ENCODE data around the gene TBC1D22A. TPM values are rescaled to one million over a fixed set of nuclear protein-coding genes. Genes with fewer than 3 reads are reported as not detected.

Gene TBC1D22A
- total and polyA plus RNA-seq, 10 of the 15 experiments (the other 5 are each of a cell fraction or from before 2014, with no cell fraction given): 0.63 to 44.7 (median 27.4) TPM

DNA sequence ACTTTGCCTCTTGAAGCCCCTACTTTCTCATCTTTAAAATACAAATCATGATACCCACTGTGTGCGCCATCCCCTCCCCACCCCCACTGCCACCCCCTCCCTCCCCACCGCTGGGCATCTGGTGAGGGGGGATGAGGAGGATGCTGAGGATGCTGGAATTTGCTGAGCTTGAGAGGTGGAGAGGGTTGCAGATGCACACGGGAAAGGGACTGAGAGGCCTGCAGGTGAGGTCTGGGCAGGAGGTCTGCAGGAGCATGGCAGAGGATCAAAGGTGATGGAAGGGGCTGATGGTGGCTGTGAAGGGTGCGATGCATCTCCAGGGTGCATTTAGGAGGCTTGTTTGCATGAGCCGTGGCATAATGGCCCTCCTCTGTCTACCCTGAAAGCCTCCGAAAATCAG is 7.6 kb upstream of the TBC1D22A start (continued):
- TF ChIP-seq USF1 (IDR thresholded peaks at IDR 0.05; ENCODE audit: borderline replicate concordance, extremely low read length, insufficient read depth, low read depth, low read length): no peak

DNA sequence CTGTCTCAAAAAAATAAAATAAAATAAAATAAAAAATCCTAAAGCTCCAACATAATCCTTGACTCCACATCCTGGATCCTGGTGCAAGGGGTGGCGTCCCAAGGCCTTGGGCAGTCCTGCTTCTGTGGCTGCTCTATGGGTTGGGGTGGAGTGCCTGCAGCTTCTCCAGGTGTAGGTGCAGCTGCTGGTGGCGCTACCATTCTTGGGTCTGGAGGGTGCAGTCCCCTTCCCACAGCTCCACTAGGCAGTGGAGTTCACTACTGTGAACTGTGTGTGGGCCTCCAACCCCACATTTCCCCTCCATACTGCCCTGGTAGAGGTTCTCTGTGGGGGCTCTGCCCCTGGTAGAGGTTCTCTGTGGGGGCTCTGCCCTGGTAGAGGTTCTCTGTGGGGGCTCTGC is 6.9 kb upstream of the TBC1D22A start:
- Histone ChIP-seq H3K9ac (ENCODE audit: control insufficient read depth, insufficient read depth, low read length) (no peak overlapping the region), H3K79me2 (ENCODE audit: control insufficient read depth, insufficient read depth, low read length) (no peaks in the 10 kb centered on the region), H3K27me3 (replicated peaks in 1 of 2; ENCODE audit: control insufficient read depth in 2 of 2, insufficient read depth in 2 of 2, low read length in 1 of 2) (no peaks in the 10 kb centered on the region), H3K4me2 (ENCODE audit: control insufficient read depth, insufficient read depth) (no peak overlapping the region), H3K27ac (ENCODE audit: control insufficient read depth, insufficient read depth) (no peak overlapping the region), H3K9me3 (replicated peaks; ENCODE audit: control insufficient read depth, insufficient read depth, low read length) (peaks cover 3% of the 10 kb centered on the region; the same call in 1 of the 3 replicates), H4K20me1 (ENCODE audit: control insufficient read depth, insufficient read depth) (no peaks in the 10 kb centered on the region), H3K4me1 (ENCODE audit: control insufficient read depth, insufficient read depth, low read length) (peaks cover 6% of the 10 kb centered on the region), H3K4me3 (no peak overlapping the region), H2AFZ (ENCODE audit: control insufficient read depth, low read depth, low read length) (no peak overlapping the region), H3K36me3 (ENCODE audit: control insufficient read depth in 2 of 2, insufficient read depth in 2 of 2, low read length in 1 of 2) (no peaks in the 10 kb centered on the region)
- DNase-seq (ENCODE audit: low read depth, low spot score): no peak
- TF ChIP-seq JUND (IDR thresholded peaks at IDR 0.05; ENCODE audit: low read depth, low read length) (no peak), NR2C2 (IDR thresholded peaks at IDR 0.05; ENCODE audit: borderline replicate concordance, control insufficient read depth, insufficient read length, low read depth) (no peak), POLR2A (IDR thresholded peaks at IDR 0.05; ENCODE audit: low read depth, low read length) (no peak), PAX5 (IDR thresholded peaks at IDR 0.05; ENCODE audit: borderline replicate concordance, low read depth, low read length) (no peak), TBL1XR1 (IDR thresholded peaks at IDR 0.05; ENCODE audit: low read depth, low read length) (no peak)
- 86% methylated on average over 2 of the region's 2 CpGs for WGBS (ENCODE audit: insufficient coverage, insufficient replicate concordance, low lambda C conversion rate, missing lambda C conversion rate)
- no TSS peak for BruUV-seq (replicated peaks)
- in situ Hi-C loops (cut with MboI): loop anchor here (10.0 to 25.0 kb wide), 2 partner anchors 1332 to 1739 kb away; no protein-coding TSS in a partner anchor
- POLR2A ChIA-PET: no interaction called here
- FAIRE-seq: no peak
- SMC1A ChIA-PET (ENCODE audit: uncharacterized antibody, unreplicated experiment): interaction anchor here (0.7 to 5.2 kb wide), 2 partner anchors 48 to 146 kb away, joined by 3 to 100 read pairs; no protein-coding TSS in a partner anchor
- intact Hi-C loops (cut with micrococcal nuclease; ENCODE audit: unreplicated experiment): no loop called here
- RAD21 ChIA-PET (ENCODE audit: unreplicated experiment): no interaction called here
- CTCF ChIA-PET: interaction anchor here (4.8 to 11.8 kb wide), 2 partner anchors 49 to 192 kb away, joined by 35 to 297 read pairs; no protein-coding TSS in a partner anchor
- ATAC-seq: no peak

All from GM12878 (cell line).